Gastroesophageal sphincter (tissue), 3 donors: ENCODE results near the gene KCNH3.

ENCODE experiments used
- EP300 ChIP-seq: sonication (generic); formaldehyde crosslinking; IDR thresholded peaks from one replicate; pipeline ENCODE4 v1.6.1; 2017; ENCODE audit warnings: antibody characterized with exemption, mild to moderate bottlenecking
- POLR2A ChIP-seq, 2 donors: fragments of 450-650 bp; IDR thresholded peaks; one replicate each; pipeline ENCODE4 v1.6.1; 2017; ENCODE audit warnings: antibody characterized with exemption in 2 of 2, mild to moderate bottlenecking in 2 of 2, moderate library complexity in 1 of 2
- POLR2AphosphoS5 ChIP-seq: sonication (generic); formaldehyde crosslinking; IDR thresholded peaks from one replicate; pipeline ENCODE4 v1.6.1; 2017; ENCODE audit warnings: antibody characterized with exemption
- TF ChIP-seq, protein P1 (sequence below), 4 experiments: fragments of 200-600 bp in 2 of 4; fragments of 450-650 bp in 2 of 4; sonication (generic) in 1 of 4; IDR thresholded peaks; one replicate each; pipeline ENCODE4 v1.5.1; 2017 to 2019; ENCODE audit warnings: antibody characterized with exemption in 4 of 4, mild to moderate bottlenecking in 2 of 4, moderate library complexity in 2 of 4

DNA sequence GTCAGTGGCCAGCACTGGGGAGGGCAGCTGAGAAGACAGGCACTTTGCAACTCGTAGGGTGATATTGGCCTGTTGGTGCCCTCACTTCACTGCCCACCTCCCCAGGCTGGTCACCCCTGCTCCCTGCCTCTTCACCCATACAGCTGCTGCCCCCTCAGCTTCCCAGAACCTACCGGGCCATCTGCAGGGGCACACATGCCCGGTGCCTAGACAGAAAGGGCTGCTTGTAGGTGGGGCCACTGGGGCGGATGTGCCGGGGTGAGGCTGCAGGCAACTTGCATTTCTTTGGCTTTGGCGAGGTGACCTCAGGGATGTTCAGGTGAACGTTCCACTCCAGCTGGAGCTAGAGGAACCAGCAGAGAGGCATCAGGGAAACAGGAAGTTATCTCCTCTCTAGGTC is 49.5 kb downstream of the KCNH3 start:
- TF ChIP-seq EP300 (no peak), POLR2AphosphoS5 (no peak), POLR2A (IDR thresholded peaks at IDR 0.05) (no peak)
- TF ChIP-seq, protein P1, sequence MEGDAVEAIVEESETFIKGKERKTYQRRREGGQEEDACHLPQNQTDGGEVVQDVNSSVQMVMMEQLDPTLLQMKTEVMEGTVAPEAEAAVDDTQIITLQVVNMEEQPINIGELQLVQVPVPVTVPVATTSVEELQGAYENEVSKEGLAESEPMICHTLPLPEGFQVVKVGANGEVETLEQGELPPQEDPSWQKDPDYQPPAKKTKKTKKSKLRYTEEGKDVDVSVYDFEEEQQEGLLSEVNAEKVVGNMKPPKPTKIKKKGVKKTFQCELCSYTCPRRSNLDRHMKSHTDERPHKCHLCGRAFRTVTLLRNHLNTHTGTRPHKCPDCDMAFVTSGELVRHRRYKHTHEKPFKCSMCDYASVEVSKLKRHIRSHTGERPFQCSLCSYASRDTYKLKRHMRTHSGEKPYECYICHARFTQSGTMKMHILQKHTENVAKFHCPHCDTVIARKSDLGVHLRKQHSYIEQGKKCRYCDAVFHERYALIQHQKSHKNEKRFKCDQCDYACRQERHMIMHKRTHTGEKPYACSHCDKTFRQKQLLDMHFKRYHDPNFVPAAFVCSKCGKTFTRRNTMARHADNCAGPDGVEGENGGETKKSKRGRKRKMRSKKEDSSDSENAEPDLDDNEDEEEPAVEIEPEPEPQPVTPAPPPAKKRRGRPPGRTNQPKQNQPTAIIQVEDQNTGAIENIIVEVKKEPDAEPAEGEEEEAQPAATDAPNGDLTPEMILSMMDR (IDR thresholded peaks at IDR 0.05), result no peak
